Stimulated activated CD4-positive, alpha-beta T cell treated with anti-CD3 and anti-CD28 coated beads, Interleukin-2, amount 100 ng/mL, for 4 hours (primary cell): ENCODE measurements around the gene PPP3CA.
"Not testable (repeated sequence)": the region's sequence is repeated elsewhere in the genome, so short reads cannot be mapped to it uniquely, and the experiment has no call there.

Experiments
- DNase-seq: peaks from one replicate; pipeline ENCODE4 v3.0.0-alpha.2; 2020; ENCODE audit warnings: low read depth

PPP3CA gene

DNA sequence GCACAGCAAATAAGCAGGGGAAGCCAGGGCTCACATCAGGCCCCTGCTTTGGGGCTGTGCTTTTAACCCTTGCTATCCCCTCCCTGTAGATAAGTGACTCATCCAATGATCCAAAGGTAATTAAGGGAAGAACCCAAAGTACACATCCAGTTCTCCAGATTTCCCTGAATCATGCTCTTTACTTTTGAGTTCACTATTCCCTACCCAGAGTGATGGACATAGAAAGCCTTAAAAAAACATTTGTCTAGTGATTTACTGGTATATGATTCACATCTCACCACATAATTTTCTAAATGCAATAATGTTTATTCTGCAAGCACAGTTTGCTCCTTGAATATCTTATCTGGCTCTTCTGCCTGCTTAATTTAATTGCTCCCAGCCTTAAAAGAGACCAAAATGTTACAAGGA lies 136.2 kb downstream of the PPP3CA start:
- no peak for DNase-seq

DNA sequence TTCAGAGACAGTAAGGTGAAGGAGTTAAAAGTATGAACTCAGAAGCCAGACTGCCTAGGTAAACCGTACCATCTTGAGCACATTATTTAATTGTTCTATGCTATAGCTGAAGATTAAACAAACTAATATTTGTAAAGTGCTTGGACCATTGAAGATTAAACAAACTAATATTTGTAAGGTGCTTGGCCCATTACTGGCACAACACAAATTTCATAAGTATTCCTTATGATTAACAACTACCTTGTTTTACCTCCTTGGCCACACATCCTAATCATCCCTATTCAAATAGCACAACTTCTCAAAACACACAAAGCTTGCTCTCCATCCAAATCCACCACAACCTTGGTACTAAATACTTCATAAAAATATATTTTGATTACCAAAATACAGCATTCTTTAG lies 137.0 kb downstream of the PPP3CA start:
- DNase-seq = no peak

DNA sequence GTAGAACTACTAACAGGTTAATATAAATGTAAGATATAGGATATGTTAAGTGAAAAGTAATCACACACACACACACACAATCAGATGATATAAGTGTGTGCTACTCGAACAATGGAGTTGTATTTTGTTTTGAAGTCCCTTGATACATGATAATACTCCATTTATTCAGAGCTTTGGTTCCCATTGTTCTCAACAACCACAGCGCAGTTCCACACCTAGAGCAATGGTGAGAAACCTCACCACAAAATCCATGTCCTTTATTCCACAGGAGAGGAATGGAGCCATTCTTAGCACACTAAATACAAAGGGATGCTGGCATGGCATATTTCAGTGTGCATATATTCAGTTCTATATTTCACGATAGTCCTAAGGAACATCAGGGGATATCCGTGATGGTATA lies 139.2 kb downstream of the PPP3CA start:
- no peak for DNase-seq

DNA sequence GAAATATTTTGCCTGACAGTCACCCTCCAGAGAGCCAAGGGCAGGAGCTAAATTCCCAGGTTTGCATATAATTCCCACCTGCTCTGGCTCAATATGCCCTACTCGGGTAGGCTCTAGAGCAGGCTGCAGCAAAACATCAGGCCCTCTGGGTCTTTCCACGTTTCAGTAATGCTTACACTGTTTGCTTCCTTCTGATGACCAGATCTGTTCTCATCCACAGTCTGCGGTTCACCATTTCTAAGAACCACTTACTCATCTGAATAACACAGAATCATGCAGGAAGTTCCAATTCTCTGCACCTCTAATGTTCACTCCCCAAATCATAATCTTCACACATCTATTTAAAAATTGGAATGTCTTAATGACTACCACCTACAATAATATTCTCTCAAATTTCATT lies 141.4 kb downstream of the PPP3CA start:
- peak; percentile 28 for DNase-seq

DNA sequence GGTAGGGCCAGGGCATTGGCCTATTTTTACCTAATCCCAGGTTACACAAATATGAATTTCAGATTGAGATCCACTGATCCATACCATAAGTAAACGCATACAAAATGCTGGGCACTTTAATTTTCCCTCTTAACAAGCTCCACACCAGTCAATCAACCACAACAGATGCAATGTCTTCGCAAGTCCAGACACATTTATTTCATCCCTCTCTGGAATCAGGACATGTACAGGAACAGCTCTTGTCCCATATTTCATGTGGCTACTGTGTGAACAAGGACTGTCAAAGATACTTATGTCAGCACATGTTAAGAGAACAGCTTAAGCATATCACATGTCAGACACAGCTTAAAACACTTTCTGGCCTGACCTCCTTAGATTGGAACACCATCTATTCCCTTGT lies 145.9 kb downstream of the PPP3CA start:
- no peak for DNase-seq

DNA sequence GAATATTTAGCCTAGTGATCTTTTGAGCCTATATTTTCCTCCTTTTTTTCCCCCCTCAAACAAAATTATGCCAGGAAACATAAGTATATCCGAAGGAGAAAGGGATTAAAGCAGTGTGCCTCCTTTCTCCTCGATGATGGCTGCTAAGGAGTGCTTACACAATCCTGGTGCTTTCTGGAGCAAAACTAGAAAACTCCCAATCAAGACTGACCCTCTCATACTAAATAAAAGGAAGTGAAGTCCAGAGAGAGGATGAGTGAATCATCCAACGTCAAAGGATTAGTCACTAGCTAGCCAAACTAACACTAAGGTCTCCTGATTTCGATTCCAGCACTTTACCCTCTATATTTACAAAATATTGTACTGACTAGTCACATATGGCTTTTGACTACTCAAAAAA lies 146.8 kb downstream of the PPP3CA start:
- DNase-seq = no peak

DNA sequence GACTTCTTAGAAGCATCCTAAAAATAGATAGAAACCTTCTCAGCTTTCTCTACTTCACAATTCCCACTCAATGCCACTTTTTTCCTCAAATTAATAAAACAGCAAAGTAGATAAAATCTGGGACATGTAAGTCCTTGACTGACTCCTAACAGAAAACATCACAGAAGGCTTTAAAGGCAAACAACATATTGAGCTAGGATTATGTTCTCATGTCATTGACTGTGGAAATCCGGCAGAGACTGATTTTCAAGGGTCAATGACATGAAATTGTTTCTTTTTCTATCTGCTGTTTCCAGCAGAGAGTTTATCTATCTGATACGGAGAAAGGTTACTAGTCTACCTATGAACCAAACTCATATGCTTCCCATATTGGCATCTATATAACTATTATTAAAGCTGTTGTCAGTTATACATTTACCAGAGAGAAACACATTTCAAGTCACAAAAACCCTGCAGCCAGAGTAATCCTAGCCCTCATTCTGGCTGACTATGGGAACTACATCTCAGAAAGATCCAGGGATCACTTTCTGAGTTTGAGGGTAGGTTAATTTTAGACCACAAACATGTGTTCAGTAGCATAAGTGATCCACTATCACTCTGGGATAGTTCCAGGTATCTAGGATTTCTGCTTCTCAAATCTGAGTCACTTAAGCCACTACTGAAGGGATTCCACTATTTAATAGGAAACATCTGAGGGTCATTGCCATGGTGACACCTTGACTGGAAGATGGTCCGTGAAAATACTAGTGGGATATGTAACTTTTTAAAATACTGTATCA lies 147.6 kb downstream of the PPP3CA start:
- DNase-seq = no peak

DNA sequence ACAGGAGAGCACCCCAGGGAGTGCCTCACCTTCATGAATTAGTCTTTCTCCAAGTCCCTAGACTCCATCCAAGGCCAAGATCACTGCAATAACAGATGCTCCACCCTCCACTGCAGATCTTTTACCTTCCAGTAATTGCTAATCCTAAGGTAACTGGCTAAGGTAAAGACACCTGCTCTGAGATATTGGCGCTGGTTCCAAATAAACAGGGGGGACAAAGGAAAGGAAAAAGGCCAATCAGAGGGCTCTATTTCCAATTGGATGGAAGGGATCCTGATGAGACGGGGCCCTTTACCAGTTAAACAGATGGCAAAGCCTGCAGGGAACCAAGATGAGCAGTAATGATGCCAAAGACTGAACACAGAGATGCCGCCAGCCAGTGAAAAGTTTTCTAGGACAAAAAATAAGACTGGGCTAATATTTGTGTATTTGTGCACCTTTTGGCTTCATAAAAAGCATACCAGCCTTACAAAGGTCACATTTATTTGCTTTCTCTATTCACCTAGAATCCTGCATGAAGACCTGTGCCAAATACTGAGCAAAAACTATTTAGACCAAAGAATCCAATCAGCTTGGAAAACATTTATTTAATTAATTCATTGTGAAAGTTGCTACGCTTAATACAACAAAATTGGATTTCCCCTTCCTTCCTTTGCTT lies 148.5 kb downstream of the PPP3CA start:
- DNase-seq = no peak

DNA sequence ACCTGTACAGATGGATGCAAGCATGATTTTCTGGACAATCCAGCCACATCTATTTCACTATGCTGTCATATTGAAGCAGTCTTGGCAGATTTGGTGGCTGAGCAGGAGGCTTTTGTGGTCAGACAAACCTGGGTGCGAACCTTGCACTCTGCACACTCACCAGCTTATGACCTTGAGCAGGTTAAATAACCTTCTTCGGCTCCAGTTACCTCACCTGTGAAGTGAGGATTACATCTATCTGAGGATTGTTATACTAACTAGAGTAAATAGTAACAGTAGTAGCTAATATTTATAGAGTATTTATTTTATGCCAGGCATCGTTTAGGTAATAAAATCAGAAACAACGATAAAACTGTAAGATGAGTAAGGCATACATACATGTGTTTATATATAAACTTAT lies 150.0 kb downstream of the PPP3CA start:
- DNase-seq = no peak

DNA sequence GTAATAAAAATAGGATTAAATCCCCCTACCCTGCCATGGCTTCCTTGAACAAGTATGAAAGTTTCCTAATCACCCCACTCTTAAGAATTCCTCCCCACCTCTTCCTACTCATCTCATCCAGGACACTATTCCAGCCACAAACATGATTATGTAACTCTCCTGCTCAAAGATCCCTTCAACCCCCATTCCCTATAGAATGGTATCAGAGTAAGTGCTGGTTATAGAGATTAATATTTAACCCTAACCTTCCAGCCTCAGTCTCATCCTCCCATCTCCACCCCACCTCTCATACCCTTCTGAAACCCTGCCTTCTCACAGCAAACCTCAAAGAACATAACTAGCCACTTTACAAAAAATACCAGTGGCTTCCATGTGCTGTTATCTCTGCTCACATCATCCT lies 155.1 kb downstream of the PPP3CA start:
- no peak for DNase-seq

DNA sequence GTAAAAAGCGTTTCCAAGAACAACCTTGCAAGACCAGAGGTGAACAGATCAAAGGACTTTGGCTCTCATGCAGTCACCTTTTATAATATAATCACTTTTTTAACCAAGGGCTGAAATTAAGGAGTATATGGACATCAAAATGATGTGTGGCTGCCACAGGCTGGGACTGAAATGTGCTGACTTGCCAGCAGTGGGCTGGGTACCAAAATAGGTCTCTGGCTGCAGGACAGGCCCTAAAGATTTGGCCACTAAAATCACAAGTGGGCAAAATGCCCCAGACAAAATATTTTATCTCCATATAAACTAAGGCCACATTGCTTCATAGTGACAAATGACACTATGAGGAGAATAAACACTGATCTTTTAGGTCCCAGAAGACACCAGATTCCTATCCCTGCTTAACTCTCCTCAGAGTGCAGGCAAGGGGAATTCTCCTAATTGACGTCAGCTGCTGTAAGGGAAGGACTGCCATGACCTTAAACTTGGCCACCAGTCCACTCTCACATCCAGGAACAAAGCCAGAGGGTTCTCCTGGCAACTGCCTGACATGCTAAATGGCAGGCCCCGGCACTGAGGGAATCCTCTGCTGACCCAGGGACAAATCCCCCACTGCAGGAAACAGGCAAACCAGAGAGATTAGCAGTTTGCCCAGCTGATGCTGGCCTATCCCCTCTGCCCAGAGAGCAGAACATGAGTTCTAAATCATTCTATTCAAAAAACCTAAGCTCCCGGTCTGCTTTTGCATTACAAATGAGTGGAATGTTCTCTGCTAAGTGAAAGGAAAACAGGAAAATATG lies 155.8 kb downstream of the PPP3CA start:
- no peak for DNase-seq

DNA sequence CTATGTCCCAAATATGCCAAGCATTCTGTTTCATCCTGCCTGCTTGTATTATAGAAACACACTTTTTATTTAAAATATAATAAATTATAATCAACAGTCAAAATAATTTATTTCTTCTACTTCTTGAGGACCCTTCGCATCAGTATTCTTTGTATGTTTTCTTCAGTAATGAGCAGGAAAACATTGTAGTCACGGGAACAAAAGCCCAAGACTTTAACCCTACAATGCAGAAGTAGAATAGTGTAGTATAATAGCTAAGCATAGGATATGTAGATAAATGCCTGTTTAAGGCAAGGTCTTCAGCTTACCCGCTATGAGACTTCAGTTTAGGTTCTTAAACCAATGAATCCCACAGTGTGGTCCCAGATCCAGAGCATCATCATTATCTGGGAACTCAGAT lies 156.6 kb downstream of the PPP3CA start:
- no peak for DNase-seq

DNA sequence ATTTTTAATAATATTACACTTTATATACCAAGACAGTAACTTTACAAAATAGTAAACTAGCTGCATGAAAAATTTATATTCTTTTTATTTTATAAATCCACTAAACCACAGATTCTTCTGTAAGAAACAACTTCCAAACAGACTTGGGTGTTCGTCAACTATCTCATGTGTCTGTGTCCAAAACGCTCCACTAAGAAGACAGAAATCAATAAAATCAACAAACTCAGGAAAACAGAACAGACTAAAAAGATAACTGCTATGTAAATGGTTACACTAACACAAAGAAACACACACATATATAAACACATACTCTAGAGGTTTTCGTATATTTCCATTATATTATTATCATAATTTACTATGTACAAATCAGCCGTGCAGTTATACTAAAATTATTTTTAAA lies 158.4 kb downstream of the PPP3CA start:
- no peak for DNase-seq

DNA sequence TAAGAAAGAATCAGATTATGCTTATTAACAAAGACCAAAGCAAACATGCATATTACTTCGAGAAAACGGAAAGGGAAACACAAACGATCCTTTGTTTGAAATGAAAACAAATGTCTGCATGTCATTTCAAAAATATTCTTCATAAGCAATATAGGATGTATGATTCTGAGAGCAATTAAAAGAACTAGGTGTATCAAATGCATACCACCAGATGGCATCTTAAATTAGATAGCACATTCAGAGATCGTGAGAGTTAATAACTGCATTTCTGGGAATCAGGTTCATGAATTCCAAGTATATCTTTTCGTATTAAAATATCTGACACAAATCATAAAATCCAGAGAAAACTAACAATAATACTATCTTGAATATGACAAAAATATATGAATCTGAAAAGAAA lies 159.5 kb downstream of the PPP3CA start:
- no peak for DNase-seq

DNA sequence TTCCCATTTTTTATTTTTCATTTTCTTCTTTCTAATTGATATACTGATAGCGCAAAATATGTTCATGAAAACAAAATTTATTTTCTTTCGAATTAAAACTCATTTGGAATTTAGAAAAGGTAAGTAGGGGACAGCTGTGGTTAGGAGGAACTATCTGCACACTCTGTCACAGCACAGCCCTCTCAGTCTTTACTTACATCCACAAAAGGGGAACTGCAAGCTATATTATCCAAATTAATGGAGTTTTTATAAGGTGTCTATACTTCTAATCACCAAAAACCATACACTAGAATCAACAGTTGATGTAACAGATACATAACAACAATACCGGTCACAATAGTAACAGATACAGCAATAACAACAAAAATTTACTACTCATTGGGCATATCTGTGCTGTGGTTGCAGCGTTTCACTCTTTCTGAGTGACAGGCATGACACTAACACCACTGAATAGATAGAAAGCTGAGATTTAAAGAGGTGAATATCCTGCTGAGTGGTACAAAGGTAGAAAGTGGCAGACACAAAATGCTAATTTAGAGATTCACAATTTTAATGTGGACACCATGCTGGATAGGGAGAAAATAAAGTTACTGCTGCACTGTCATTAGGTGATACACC lies 160.7 kb downstream of the PPP3CA start:
- no peak for DNase-seq

DNA sequence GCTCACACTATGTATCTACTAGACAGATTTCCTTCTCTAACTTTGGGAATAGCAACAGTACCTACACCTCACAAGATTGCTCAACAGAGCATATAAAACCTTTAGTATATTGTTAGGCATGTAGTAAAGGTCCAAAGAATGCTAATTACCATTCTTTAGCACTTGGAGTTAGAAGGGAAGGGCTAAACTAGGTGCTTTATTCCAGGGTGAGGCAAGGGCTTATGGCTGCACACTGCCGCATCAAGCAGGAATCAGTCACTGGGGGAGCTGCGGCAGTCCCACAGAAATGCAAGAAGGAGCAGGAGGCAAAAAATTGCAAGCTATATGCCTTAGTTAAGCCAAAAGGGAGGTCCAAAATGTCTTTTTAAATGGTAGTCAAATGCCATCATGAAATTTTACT lies 162.7 kb downstream of the PPP3CA start:
- no peak for DNase-seq

DNA sequence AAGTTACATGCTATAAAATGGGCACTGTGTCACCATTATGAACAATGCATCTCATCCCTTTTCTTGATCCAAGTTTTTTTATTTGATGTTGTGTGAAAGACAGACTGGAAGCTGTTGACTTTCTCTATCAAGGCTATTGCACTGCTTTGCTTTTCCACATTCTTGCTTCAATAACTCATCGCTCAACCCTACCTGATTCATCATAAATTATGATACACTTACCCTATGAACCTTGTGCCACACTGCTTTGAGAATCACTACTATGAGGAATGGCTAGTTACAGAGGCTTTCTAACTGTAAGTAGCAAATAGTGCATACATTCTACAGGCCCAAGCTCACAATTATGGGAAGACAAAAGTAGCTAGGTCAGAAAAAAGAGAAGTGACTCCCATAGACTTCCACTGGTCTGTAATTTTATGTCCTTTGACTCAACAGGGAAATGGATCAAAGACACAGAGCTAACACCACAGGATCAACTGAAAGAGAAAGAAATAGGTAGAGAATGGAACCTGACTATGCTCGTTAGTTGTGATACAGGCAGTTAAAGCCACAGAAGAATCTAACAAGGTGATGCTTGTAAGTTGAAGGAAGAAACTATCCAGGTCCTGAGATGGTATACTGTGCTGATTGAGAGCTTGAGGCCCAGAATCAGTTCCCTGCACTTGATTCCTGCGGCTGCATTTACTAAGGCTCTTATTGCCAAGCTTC lies 163.5 kb downstream of the PPP3CA start:
- no peak for DNase-seq

DNA sequence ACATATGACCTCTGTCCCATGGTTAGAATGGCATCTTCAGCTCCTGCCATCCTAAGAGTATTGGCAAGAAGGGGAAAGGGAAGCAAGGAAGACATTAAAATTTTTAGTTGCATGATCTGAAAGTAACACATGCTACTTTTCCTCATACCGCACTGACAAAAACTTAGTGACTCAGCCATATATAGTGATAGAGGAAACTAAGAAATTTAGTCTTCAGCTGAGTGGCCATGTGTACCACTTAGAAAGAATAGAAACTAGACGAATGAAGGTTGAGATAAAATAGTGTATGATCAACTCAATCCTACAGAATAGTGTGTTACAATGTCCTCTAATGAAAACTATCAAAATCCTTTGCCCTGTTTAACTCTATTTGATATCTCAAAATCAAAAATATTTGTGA lies 164.1 kb downstream of the PPP3CA start:
- DNase-seq = no peak

DNA sequence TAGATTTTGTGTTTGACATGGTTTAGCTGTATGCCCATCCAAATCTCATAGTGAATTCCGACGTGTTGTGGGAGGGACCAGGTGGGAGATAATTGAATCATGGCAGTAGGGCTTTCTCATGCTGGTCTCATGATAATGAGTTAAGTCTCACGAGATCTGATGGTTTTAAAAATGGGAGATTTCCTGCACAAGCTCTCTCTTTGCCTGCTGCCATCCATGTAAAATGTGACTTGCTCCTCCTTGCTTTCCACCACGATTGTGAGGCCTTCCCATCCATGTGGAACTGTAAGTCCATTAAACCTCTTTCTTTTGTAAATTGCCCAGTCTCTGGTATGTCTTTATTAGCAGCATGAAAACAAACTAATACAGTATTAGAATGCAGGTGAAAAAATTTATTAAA lies 164.6 kb downstream of the PPP3CA start:
- DNase-seq = not testable (repeated sequence)

DNA sequence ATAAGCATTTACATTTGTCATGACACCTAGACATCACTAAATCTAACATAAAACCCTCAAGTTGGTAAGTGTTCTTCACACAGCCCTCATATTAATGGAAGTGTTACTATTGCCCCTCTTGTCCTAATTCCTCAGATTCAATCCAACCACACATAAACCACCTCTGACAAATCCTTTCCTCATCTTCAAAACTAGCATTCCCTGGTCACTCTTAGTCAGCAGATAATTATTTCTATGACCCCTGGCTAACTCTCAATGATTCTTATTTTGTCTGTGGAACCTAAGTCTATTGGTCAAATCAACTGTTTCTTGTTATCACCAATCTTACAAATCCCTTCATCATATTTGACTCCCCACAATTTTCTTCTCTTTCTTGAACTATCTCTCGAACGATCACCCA lies 168.6 kb downstream of the PPP3CA start:
- no peak for DNase-seq

DNA sequence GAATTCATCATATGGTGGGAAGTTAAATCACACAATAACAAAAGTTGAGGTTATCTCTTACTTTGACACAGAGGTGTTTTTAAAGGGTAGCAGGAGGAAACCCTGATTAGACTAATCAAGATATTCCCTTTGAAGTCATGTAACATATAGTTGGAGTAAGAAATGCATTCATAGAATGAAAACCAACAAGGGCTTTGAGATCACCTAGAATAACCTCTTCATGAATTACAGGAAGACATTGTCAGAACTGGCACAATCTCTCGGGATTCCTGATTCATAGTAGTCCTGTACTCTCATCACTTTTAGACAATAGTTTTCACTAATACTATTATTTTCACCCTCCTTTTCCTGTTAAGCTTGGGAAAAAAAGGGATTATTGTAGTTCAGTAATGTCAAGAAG lies 170.2 kb downstream of the PPP3CA start:
- no peak for DNase-seq
